RWPE2 (cell line): ENCODE measurements around the gene FGFR2.

ENCODE experiments used
- ATAC-seq: fragments of 200-7000 bp; cut with Tn5 transposase; 3 replicates; pipeline ENCODE4 v1.9.1; 2021; ENCODE audit warnings: low read depth
- DNase-seq: peaks from one replicate; pipeline ENCODE4 v3.0.0-alpha.2; 2020; ENCODE audit warnings: low spot score
- H3K27ac ChIP-seq: fragments of 450-650 bp; 2 replicates; pipeline ENCODE4 v1.5.1; 2017; ENCODE audit warnings: mild to moderate bottlenecking; ENCODE audit not compliant: poor library complexity, severe bottlenecking
- H3K27me3 ChIP-seq: fragments of 250-450 bp; sonication (Bioruptor Pico); 2 replicates; pipeline ENCODE4 v1.5.1; 2021; ENCODE audit warnings: mild to moderate bottlenecking, moderate library complexity; ENCODE audit not compliant: insufficient read depth, poor library complexity, severe bottlenecking
- H3K36me3 ChIP-seq: fragments of 250-450 bp; sonication (Bioruptor Pico); 2 replicates; pipeline ENCODE4 v1.5.1; 2020; ENCODE audit warnings: low read depth, mild to moderate bottlenecking, moderate library complexity
- H3K4me1 ChIP-seq: fragments of 250-450 bp; sonication (Bioruptor Pico); 2 replicates; pipeline ENCODE4 v1.5.1; 2021; ENCODE audit warnings: mild to moderate bottlenecking, moderate library complexity; ENCODE audit not compliant: insufficient read depth, poor library complexity, severe bottlenecking
- H3K4me3 ChIP-seq: fragments of 250-450 bp; sonication (Bioruptor Pico); 2 replicates; pipeline ENCODE4 v1.5.1; 2021; ENCODE audit warnings: mild to moderate bottlenecking, moderate library complexity; ENCODE audit not compliant: severe bottlenecking
- H3K9me3 ChIP-seq: fragments of 250-450 bp; sonication (Bioruptor Pico); 2 replicates; pipeline ENCODE4 v1.5.1; 2021; ENCODE audit warnings: mild to moderate bottlenecking, moderate library complexity; ENCODE audit not compliant: severe bottlenecking
- TF ChIP-seq, protein P1 (sequence below): fragments of 450-650 bp; IDR thresholded peaks from one replicate; pipeline ENCODE4 v1.5.1; 2017; ENCODE audit warnings: mild to moderate bottlenecking, moderate library complexity; ENCODE audit not compliant: poor library complexity, severe bottlenecking

The FGFR2 gene

DNA sequence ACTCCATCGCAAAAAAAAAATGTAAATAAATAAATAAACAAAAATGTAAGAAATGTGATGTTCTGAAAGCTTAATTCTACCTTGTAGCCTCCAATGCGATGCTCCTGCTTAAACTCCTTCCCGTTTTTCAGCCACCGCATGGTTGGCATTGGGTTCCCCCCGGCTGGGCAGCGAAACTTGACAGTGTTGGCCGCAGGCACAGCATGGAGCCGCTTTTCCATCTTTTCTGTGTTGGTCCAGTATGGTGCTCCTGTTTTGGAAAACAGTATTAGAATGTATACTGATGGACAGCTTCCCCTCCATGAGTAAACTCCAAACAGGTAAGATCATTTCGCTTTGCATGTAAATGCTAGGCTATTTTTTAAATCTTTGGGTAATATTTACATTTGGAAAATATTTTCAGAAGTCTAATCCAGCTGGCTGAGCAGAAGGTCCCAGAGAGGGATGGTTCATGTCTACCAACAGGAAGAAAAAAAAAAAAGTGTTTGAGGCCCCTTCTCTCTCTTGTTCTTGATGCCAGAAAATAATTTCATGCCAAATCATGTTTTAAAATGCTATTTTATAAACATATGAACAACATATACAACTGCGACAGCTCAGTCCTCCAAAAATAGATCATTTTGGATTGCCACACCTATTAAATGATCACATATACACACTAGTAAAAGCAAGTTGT is 46.9 kb downstream of the FGFR2 start:
- Histone ChIP-seq H3K27ac (no peak overlapping the region), H3K4me1 (peaks cover 10% of the 10 kb centered on the region), H3K9me3 (no peaks in the 10 kb centered on the region), H3K36me3 (no peaks in the 10 kb centered on the region), H3K4me3 (no peak overlapping the region), H3K27me3 (no peaks in the 10 kb centered on the region)
- TF ChIP-seq, protein P1, sequence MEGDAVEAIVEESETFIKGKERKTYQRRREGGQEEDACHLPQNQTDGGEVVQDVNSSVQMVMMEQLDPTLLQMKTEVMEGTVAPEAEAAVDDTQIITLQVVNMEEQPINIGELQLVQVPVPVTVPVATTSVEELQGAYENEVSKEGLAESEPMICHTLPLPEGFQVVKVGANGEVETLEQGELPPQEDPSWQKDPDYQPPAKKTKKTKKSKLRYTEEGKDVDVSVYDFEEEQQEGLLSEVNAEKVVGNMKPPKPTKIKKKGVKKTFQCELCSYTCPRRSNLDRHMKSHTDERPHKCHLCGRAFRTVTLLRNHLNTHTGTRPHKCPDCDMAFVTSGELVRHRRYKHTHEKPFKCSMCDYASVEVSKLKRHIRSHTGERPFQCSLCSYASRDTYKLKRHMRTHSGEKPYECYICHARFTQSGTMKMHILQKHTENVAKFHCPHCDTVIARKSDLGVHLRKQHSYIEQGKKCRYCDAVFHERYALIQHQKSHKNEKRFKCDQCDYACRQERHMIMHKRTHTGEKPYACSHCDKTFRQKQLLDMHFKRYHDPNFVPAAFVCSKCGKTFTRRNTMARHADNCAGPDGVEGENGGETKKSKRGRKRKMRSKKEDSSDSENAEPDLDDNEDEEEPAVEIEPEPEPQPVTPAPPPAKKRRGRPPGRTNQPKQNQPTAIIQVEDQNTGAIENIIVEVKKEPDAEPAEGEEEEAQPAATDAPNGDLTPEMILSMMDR: no peak
- ATAC-seq: no peak
- no peak for DNase-seq

DNA sequence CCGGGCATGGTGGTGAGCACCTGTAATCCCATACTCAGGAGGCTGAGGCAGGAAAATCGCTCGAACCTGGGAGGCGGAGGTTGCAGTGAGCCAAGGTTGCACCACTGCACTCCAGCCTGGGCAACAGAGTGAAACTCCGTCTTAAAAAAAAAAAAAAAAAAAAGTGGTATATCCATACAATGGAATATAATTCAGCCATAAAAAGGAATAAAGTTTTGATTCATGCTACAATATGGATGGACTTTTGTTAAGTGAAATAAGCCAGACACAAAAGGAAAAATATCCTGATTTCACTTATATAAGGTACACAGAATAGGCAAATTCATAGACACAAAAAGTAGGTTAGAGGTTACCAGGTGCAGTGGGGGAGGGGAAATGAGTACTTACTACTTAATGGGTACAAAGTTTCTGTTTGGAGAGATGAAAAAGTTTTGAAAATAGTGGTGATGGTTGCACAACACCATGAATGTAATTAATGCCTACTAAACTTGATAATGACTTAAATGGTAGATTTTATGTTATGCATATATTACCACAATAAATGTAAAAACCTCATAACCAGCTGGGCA is 53.9 kb downstream of the FGFR2 start:
- no peaks in the 10 kb centered on the region for H3K4me1 ChIP-seq
- no peak overlapping the region for H3K4me3 ChIP-seq
- no peak for ATAC-seq
- no peak for DNase-seq
- H3K27ac ChIP-seq: no peak overlapping the region
- no peaks in the 10 kb centered on the region for H3K9me3 ChIP-seq
- TF ChIP-seq, protein P1: no peak
- no peaks in the 10 kb centered on the region for H3K27me3 ChIP-seq
- H3K36me3 ChIP-seq: no peaks in the 10 kb centered on the region

DNA sequence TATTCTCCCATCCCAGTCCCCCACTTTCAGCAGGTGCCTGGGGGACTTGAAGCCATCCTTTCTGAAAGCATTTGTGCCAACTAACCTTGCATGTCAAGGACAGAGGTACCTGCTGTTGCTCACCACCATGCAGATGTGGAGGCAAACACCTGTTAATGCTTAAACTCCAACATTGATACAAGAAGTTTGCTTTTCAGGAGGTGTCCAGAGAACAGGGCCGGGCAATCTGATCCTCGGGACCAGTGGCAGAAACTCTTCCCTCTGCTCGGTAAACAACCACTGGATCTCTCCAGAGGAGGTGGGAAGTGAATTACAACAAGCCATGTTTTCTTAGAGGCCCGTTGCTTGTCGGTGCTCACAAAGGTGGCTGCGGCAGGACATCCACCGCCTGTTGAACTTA is 54.7 kb downstream of the FGFR2 start:
- H3K27me3 ChIP-seq: no peaks in the 10 kb centered on the region
- H3K9me3 ChIP-seq: no peaks in the 10 kb centered on the region
- H3K36me3 ChIP-seq: no peaks in the 10 kb centered on the region
- no peak overlapping the region for H3K27ac ChIP-seq
- no peak for DNase-seq
- H3K4me3 ChIP-seq: no peak overlapping the region
- TF ChIP-seq, protein P1: no peak
- ATAC-seq: no peak
- H3K4me1 ChIP-seq: no peaks in the 10 kb centered on the region

DNA sequence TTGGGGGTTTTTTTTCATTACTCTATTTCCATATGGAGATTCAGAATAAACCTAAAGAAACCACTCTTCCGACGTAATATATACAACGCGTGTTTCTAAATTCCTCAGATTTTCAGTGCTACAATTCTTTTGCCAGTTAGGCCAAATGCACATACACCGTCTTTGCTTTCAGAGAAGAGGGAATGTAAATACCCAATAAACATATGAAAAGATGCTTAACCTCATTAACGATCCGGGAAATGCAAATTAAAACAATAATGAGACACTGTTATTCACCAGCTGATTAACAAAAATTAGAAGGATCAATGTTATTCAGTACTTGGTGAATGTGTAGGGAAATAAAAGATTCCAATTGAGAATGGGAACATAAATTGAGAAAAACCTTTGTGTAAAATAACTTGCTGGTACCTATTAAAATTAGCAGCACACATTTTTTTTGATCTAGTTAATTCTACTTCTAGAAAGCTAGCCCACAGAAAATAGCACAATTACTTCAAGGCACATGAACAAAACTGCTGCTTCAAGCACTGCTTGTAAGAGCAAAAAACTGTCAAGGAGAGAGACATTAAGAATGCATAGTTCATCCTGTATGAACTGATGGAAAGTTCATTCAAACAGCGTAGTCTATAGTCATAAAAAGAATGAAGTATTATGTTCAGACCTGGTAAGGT is 56.7 kb downstream of the FGFR2 start:
- H3K27ac ChIP-seq: no peak overlapping the region

More for the DNA sequence above, 56.7 kb downstream of the FGFR2 start:
- Histone ChIP-seq H3K4me3 (no peak overlapping the region), H3K9me3 (no peaks in the 10 kb centered on the region), H3K27me3 (no peaks in the 10 kb centered on the region), H3K36me3 (no peaks in the 10 kb centered on the region), H3K4me1 (no peaks in the 10 kb centered on the region)
- TF ChIP-seq, protein P1: no peak
- no peak for ATAC-seq
- DNase-seq: no peak
